Skin epidermis (tissue), 12 donors: Measurements from ENCODE around the gene LINGO1.

Experiments
- H3K27ac ChIP-seq, 21 experiments: fragments of 200-600 bp; sonication (generic) in 11 of 21; one replicate each; pipeline ENCODE4 v1.5.0; 2020; ENCODE audit warnings: mild to moderate bottlenecking in 3 of 21, inconsistent platforms in 2 of 21, moderate library complexity in 2 of 21
- H3K4me3 ChIP-seq, 7 experiments: fragments of 200-600 bp; sonication (generic) in 2 of 7; one replicate each; pipeline ENCODE4 v1.5.0; 2020; ENCODE audit warnings: inconsistent platforms in 2 of 7, mild to moderate bottlenecking in 2 of 7, moderate library complexity in 1 of 7

Gene LINGO1

GRCh38 chr15:77603611-77604336 lies 28.9 kb downstream of the LINGO1 start:
- Histone ChIP-seq H3K27ac (no peak overlapping the region), H3K4me3 (no peak overlapping the region)

DNA sequence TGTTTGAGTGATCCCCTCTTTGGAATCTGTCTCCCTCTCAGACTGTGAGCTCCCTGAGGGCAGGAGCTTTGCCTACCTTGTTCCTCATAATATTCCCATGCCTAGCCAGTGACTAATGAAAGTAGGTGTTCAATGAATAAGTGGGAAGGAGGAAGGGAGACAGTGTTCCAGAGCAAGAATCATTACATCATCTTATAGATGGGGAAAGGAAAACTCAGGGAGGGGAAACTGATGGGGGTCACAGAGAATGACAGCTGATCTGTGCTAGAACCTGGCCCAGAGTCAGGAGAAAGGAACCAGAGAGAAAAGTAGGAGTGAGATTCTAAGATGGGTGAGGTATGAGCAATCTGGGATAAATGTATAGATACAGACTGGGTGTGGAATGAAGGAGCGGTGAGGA lies 29.9 kb downstream of the LINGO1 start:
- no peak overlapping the region for H3K27ac ChIP-seq
- H3K4me3 ChIP-seq = no peak overlapping the region

DNA sequence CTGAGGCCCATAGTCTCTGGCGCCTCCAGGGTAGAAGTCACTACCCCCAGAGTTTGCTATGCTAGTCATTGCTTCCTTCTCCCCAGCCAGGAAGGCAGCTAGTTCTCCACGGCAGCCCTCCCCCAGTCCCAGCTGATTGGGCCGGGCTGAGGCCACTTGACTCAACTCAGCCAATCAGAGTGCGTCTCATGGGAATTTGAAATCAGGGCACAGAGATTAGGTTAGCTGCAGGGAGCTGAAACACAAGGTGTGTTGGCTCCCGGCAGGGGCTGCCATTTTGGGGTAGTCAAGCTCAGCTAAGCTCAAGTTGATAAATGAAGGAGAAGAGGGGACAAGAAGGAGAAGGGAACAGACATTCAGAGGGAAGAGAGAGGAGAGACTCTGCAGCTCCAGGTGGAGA lies 32.8 kb downstream of the LINGO1 start:
- no peak overlapping the region for H3K27ac ChIP-seq
- H3K4me3 ChIP-seq = no peak overlapping the region

DNA sequence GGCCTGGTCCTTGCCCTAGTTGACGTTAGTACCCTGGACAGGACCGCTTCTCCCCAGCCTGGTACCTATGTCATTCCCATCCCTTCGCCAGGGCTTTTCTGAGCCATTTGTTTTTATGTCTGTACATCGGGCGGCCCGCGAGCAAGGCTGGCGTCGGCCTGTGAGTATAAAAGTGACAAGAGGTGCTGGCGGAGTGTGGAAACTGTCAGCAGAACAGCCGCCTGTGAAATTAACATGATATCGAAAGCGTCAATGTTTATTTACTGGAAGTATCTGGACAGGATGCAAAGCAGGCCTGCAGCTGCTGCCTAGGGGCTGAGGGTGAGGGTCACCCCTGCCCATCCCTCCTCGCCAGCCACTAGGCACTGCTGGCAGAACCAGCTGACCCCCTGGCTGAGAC lies 33.4 kb downstream of the LINGO1 start:
- H3K27ac ChIP-seq = no peak overlapping the region
- H3K4me3 ChIP-seq = no peak overlapping the region

DNA sequence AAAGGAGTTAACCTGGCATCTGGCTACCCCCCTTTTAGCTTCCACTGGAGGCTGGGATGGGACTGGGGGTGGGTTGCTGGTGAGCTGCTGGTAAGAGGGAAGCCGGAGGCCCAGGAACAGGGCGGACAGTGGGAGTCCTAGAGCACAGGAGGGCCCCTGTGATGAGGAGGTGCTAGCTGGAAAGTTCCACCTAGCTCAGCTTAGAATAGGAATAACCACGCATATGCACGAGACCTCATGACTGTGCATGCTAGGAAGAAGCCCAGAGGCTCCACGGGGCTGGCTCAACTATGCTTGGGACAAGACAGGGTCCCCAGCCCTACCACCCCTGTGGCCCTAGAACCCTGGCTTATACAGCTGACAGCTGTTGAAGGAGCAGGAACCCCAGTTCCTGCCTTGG lies 34.1 kb downstream of the LINGO1 start:
- H3K27ac ChIP-seq = no peak overlapping the region
- no peak overlapping the region for H3K4me3 ChIP-seq

GRCh38 chr15:77597804-77598453 lies 34.8 kb downstream of the LINGO1 start:
- Histone ChIP-seq H3K27ac (no peak overlapping the region), H3K4me3 (no peak overlapping the region)

- Histone ChIP-seq H3K27ac (no peak overlapping the region), H3K4me3 (no peak overlapping the region)
These were observed 35.6 kb downstream of the LINGO1 start for GRCh38 chr15:77596821-77597803.

DNA sequence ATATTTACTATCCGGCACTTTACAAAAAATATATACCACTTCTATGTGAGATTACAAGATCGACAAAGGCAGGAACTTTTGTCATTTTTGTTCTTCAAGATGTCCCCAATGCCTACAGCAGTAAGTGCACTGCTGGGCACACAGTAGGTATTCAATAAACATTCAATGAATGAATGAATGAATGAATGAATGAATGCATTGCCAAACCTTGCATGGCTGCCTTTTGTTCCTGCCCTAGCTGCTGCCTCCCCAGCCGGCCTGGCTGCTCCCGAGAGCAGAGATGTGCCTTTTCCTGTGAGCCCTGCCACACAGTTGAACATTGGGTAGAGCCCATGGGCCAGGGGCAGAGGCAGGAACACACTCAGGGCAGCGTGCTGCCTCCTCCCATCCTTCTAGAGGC lies 37.5 kb downstream of the LINGO1 start:
- Histone ChIP-seq H3K27ac (no peak overlapping the region), H3K4me3 (no peak overlapping the region)

DNA sequence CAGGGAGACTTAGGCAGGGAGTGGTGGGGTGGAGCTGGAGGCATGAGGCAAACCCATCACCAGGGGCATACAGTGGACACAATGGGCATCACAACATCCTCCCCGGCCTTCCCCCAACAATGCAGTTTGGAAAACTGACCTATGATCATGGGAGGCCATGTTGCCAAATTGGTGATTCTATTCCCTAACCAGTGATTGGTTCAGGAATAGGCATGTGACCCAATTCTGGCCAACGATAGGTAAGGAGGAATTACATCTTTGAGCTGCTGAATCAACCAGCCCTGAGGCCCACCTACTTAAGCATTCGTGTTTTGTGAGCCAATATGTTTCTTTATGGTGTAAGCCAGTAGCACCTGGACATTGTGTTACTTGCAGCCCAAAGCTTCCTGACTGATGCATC lies 40.0 kb downstream of the LINGO1 start:
- Histone ChIP-seq H3K4me3 (no peak overlapping the region), H3K27ac (no peak overlapping the region)

DNA sequence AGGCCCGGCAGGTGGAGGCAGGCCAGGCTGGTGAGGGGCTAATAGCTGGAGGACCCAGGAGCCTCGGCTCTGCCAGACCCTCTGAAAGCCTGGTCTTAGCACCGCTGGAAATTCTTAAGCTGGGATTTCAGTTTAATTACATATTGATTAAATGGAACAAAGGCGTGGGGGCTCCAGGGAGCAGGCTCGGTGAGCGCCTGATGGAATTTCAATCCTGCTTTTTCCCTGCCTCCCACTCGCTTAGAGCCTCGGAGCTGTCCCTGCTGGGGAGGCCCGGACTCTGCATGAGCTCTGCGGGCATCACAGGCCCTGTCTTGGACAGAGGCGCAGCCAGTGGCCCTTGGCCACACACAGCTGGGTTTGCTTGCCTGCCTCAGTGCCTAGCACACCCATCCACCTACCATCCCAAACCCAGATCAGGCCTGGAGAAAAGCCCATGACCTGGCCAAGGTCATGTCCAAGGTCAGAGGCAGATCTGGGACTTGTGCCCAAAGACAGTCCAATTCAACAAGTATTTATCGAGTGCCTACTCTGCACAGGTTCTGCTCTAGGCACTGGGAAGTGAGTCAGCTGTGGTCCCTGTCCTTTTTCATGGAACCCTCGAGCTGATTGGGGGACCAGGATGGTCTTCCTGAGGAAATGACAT lies 40.6 kb downstream of the LINGO1 start:
- H3K27ac ChIP-seq = no peak overlapping the region
- H3K4me3 ChIP-seq = no peak overlapping the region

DNA sequence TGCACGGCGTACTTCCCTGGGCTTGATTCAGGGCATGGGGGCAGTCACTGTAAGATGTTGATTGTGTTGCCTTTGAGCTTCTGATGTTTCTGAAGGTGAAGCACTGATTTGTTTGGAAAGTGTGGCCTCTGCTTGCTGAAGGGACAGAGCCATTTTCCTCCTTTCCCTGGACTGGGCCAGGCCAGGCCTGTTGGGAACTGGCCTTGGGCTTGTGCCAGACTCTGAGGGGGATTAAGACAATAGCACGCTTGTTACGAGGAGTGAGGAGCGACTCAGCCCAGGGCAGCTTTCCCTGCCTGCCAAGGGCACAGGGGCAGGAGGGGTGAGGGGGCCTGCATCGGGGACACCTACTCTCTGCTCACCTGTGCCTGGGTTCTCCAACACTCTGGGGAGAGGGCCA lies 42.9 kb downstream of the LINGO1 start:
- H3K4me3 ChIP-seq = no peak overlapping the region
- H3K27ac ChIP-seq = no peak overlapping the region

GRCh38 chr15:77588126-77588525 lies 44.6 kb downstream of the LINGO1 start:
- H3K27ac ChIP-seq = no peak overlapping the region
- no peak overlapping the region for H3K4me3 ChIP-seq

GRCh38 chr15:77584691-77585090 lies 48.0 kb downstream of the LINGO1 start:
- Histone ChIP-seq H3K27ac (no peak overlapping the region), H3K4me3 (no peak overlapping the region)

GRCh38 chr15:77584201-77584600 lies 48.5 kb downstream of the LINGO1 start:
- Histone ChIP-seq H3K27ac (no peak overlapping the region), H3K4me3 (no peak overlapping the region)

DNA sequence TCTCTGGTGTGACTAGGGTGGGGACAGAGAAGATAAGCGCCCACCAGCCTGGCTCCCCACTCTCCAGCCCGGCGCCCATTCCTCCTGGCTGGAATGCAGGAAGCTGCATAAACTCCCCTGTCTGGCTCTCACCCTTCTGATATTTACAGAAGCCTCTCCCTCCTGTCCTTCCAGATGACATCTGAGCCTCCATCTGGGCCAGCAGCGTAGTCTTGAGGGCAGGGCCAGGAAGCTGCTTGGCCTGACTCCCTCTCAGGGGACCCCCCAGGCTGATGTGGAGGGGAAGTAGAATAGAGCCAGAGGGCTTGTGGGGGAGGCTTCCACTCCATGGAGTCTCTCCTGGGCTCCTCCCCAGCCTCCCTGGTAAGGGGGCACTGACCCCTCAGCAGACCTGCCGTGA lies 49.9 kb downstream of the LINGO1 start:
- Histone ChIP-seq H3K4me3 (no peak overlapping the region), H3K27ac (no peak overlapping the region)

- Histone ChIP-seq H3K4me3 (no peak overlapping the region), H3K27ac (no peak overlapping the region)
These were observed 50.7 kb downstream of the LINGO1 start for GRCh38 chr15:77581896-77582569.

DNA sequence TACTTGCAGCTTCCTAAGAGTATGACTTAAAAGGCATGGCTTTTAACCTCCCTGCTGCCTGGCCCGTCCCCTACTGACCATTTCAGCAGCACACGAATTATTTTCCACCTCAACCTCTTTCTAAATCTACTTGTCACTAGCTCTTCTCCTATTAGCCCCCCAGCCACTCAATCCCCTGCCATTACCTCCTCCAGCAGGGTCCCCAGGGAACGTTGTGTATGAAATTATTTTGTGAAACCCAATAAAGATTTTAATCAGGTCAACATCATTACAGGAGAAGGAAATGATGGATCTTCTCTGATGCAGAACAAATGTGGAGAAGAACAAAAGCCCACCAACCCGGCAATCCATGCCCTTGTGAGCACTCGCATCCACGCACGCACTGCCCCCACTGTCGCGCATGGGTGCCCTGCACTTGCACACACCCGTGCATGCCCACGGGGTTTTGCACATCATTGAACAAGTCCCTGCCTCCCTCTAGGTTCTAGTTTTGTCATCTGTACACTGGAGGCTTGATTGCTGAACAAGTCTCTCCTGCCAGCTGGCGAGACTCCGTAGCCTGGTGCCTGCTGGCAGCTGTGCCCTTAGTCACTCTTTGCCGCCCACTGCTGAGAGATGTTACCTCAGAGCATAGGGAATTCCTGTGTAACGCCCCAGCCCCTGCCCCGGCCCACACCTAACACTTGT lies 51.6 kb downstream of the LINGO1 start:
- Histone ChIP-seq H3K4me3 (no peak overlapping the region), H3K27ac (no peak overlapping the region)

DNA sequence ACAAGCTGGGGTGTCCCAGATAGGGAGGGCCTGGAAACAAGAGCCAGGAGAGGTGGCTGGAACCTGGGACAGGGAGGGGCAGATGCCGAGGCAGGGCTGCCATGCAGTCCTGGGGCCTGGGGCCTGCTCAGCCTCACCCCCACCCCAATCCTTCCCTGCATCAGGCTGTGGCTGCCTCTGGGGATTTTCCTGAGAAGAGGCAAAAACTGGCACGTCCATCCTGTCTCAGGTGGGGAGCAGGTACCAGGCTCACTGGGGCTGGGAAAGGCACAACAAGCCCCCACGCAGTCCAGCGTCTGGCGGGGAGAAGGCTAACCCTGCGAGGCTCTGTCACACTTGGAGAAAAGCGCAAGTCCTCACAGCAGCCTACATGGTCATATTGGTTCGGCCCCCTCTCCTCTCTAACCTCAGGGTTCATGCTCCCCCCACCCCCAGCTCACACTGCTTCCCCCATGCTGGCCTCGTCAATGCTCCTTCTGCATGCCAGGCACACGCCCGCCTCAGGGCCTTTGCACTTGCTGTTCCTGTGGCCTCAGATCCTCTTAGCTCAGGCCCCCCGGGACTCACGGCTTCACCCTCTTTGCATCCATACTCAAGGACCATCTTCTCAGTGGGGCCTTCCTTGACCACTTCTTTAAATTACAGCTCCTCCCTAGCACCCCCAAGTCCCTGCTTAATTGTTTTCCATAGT lies 53.1 kb downstream of the LINGO1 start:
- Histone ChIP-seq H3K27ac (no peak overlapping the region), H3K4me3 (no peak overlapping the region)
